ENCODE measurements around the gene SLC38A4. TPM values are rescaled to one million over a fixed set of nuclear protein-coding genes. Genes with fewer than 3 reads are reported as not detected.
"Not testable (repeated sequence)": the region's sequence is repeated elsewhere in the genome, so short reads cannot be mapped to it uniquely, and the experiment has no call there.

SLC38A4 gene
- total RNA-seq, 2 experiments from 2014 or later = not detected

GRCh38 chr12:46751173-46751572 is 74.6 kb downstream of the SLC38A4 start:
- intact Hi-C loops (cut with micrococcal nuclease) = no loop called here
- TF ChIP-seq, protein P1, sequence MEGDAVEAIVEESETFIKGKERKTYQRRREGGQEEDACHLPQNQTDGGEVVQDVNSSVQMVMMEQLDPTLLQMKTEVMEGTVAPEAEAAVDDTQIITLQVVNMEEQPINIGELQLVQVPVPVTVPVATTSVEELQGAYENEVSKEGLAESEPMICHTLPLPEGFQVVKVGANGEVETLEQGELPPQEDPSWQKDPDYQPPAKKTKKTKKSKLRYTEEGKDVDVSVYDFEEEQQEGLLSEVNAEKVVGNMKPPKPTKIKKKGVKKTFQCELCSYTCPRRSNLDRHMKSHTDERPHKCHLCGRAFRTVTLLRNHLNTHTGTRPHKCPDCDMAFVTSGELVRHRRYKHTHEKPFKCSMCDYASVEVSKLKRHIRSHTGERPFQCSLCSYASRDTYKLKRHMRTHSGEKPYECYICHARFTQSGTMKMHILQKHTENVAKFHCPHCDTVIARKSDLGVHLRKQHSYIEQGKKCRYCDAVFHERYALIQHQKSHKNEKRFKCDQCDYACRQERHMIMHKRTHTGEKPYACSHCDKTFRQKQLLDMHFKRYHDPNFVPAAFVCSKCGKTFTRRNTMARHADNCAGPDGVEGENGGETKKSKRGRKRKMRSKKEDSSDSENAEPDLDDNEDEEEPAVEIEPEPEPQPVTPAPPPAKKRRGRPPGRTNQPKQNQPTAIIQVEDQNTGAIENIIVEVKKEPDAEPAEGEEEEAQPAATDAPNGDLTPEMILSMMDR (IDR thresholded peaks at IDR 0.05) = no peak
- ChIA-PET CTCF (no interaction called here), POLR2A (no interaction called here)
- Mint-ChIP-seq H3K27ac (no peak overlapping the region), H3K9me3 (peaks cover 14% of the 10 kb centered on the region), H3K36me3 (ENCODE audit: low read depth) (no peaks in the 10 kb centered on the region), H3K4me1 (ENCODE audit: low read depth) (peaks cover 1% of the 10 kb centered on the region), H3K27me3 (no peaks in the 10 kb centered on the region), H3K4me3 (no peak overlapping the region)
- no peak for ATAC-seq
- DNase-seq = no peak

DNA sequence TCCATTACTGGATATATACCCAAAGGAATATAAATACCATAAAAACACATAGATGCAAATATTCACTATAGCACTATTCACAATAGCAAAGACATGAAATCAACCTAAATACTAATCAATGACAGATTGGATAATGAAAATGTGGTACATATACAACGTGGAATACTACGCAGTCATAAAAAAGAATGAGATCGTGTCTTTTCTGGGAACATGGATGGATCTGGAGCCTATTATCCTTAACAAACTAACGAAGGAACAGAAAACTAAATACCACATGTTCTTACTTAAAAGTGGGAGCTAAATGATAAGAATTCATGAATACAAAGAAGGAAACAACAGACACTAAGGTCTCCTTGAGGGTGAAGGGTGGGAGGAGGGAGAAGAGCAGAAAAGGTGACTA is 76.5 kb downstream of the SLC38A4 start:
- no peaks in the 10 kb centered on the region for H3K27me3 Mint-ChIP-seq
- ATAC-seq = no peak
- POLR2A ChIA-PET = interaction anchor here (0.6 kb wide), 1 partner anchor 262 kb away, joined by 3 read pairs; no protein-coding TSS in a partner anchor
- DNase-seq = no peak
- H3K9me3 Mint-ChIP-seq = peaks cover 22% of the 10 kb centered on the region
- CTCF ChIA-PET = interaction anchor here (2.0 kb wide), 1 partner anchor 12 kb away, joined by 5 read pairs; no protein-coding TSS in a partner anchor
- no peaks in the 10 kb centered on the region for H3K36me3 Mint-ChIP-seq (ENCODE audit: low read depth)
- H3K27ac Mint-ChIP-seq = no peak overlapping the region
- TF ChIP-seq, protein P1 (IDR thresholded peaks at IDR 0.05) = no peak
- no peak overlapping the region for H3K4me3 Mint-ChIP-seq
- intact Hi-C loops (cut with micrococcal nuclease) = no loop called here
- H3K4me1 Mint-ChIP-seq (ENCODE audit: low read depth) = peaks cover 1% of the 10 kb centered on the region

DNA sequence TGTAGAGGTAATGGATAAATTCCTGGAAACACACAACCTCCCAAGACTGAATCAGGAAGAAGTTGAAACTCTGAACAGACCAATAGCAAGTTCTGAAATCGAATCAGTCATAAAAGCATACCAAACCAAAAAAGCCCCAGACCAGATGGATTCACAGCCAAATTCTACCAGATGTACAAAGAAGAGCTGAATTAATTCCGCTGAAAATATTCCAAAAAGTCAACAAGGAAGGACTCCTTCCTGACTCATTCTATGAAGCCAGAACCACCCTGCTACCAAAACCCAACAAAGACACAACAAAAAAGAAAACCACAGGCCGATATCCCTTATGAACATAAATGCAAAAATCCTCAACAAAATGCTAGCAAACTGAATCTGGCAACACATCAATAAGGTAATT is 81.5 kb downstream of the SLC38A4 start:
- CTCF ChIA-PET = no interaction called here
- Mint-ChIP-seq H3K4me1 (ENCODE audit: low read depth) (no peaks in the 10 kb centered on the region), H3K36me3 (ENCODE audit: low read depth) (no peaks in the 10 kb centered on the region), H3K4me3 (no peak overlapping the region), H3K27me3 (no peaks in the 10 kb centered on the region), H3K27ac (no peak overlapping the region), H3K9me3 (peaks cover 38% of the 10 kb centered on the region)
- no peak for DNase-seq
- intact Hi-C loops (cut with micrococcal nuclease) = no loop called here
- TF ChIP-seq, protein P1 (IDR thresholded peaks at IDR 0.05) = no peak
- ATAC-seq = no peak
- POLR2A ChIA-PET = no interaction called here

DNA sequence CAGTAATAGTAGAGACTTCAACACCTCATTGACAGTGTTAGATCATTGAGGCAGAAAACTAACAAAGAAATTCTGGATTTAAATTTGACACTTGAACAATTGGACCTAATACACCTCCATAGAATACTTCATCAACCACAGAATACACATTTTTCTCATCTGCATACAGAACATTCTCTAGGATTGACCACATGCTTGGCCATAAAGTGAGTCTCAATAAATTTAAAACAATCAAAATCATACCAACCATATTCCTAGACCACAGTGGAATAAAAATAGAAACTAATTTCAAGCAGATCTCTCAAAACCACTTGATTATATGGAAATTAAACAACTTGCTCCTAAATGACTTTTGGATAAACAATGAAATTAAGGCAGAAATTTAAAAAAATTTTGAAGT is 82.3 kb downstream of the SLC38A4 start:
- H3K27ac Mint-ChIP-seq = no peak overlapping the region
- TF ChIP-seq, protein P1 (IDR thresholded peaks at IDR 0.05) = no peak
- ChIA-PET POLR2A (no interaction called here), CTCF (no interaction called here)
- intact Hi-C loops (cut with micrococcal nuclease) = no loop called here
- ATAC-seq = no peak
- no peaks in the 10 kb centered on the region for H3K4me1 Mint-ChIP-seq (ENCODE audit: low read depth)
- H3K9me3 Mint-ChIP-seq = peaks cover 36% of the 10 kb centered on the region
- H3K36me3 Mint-ChIP-seq (ENCODE audit: low read depth) = no peaks in the 10 kb centered on the region
- H3K4me3 Mint-ChIP-seq = no peak overlapping the region
- no peaks in the 10 kb centered on the region for H3K27me3 Mint-ChIP-seq
- no peak for DNase-seq

- H3K4me3 Mint-ChIP-seq; CTCF ChIA-PET; H3K4me1 Mint-ChIP-seq (ENCODE audit: low read depth); intact Hi-C loops (cut with micrococcal nuclease); ATAC-seq; H3K36me3 Mint-ChIP-seq (ENCODE audit: low read depth); DNase-seq; H3K27ac Mint-ChIP-seq; H3K27me3 Mint-ChIP-seq; POLR2A ChIA-PET: not testable (repeated sequence)
- H3K9me3 Mint-ChIP-seq = peaks cover 34% of the 10 kb centered on the region
These were observed 83.5 kb downstream of the SLC38A4 start for GRCh38 chr12:46742271-46742670.

DNA sequence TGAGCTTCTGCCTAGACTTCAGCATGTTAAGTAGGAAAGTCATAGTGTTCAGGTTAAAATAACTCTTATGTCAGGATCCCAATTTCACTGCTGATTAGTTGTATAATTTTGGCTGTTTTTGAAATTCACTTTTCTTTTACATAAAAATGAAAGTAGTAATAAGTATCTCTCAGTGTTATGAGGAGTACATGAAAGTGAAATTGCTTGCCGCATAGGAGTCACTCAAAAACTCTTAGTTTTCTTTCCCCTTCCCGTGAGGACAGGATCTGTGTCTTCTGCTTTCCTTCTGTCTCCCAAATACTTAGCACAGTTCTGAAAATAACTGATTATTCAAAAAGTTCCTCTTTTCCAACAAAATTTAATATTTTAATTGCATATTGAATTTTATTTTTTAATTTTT is 100.5 kb downstream of the SLC38A4 start:
- H3K9me3 Mint-ChIP-seq = no peaks in the 10 kb centered on the region
- DNase-seq (no peak), ATAC-seq (no peak)
- ChIA-PET CTCF (no interaction called here), POLR2A (no interaction called here)
- peaks cover 10% of the 10 kb centered on the region for H3K4me1 Mint-ChIP-seq (ENCODE audit: low read depth)
- intact Hi-C loops (cut with micrococcal nuclease) = no loop called here
- no peak overlapping the region for H3K27ac Mint-ChIP-seq
- no peak overlapping the region for H3K4me3 Mint-ChIP-seq
- TF ChIP-seq, protein P1 (IDR thresholded peaks at IDR 0.05) = no peak
- H3K27me3 Mint-ChIP-seq = peaks cover 1% of the 10 kb centered on the region
- H3K36me3 Mint-ChIP-seq (ENCODE audit: low read depth) = no peaks in the 10 kb centered on the region

Measured in activated CD8-positive, alpha-beta T cell treated with anti-CD3 and anti-CD28 coated beads for 36 hours (primary cell).